HL-60 (cell line): ENCODE data around the gene CHMP4B.

ENCODE experiments used
- DNase-seq, 2 experiments: peaks; one replicate each; pipeline ENCODE4 v3.0.0-alpha.2; 2010 to 2020; ENCODE audit warnings: low read depth in 1 of 2, low spot score in 1 of 2
- H3K27ac ChIP-seq: fragments of 250-450 bp; sonication (Bioruptor Pico); replicated peaks from 2 replicates; pipeline ENCODE4 v1.5.1; 2020; ENCODE audit warnings: mild to moderate bottlenecking, moderate library complexity
- H3K27me3 ChIP-seq: fragments of 250-450 bp; sonication (Bioruptor Pico); 2 replicates; pipeline ENCODE4 v1.5.1; 2021; ENCODE audit warnings: mild to moderate bottlenecking, moderate library complexity; ENCODE audit not compliant: insufficient read depth, poor library complexity, severe bottlenecking
- H3K4me3 ChIP-seq: replicated peaks from 2 replicates; pipeline ENCODE4 v1.5.1; 2011; ENCODE audit warnings: mild to moderate bottlenecking, control low read depth, low read length; ENCODE audit not compliant: insufficient read depth
- CTCF ChIP-seq: IDR thresholded peaks from one replicate; pipeline ENCODE4 v1.5.1; 2011; ENCODE audit warnings: low read length, control low read depth, inconsistent platforms; ENCODE audit not compliant: insufficient read depth
- GABPA ChIP-seq: IDR thresholded peaks from 2 replicates; pipeline ENCODE4 v1.6.1; 2012; ENCODE audit warnings: low read depth
- POLR2AphosphoS5 ChIP-seq: IDR thresholded peaks from 2 replicates; pipeline ENCODE4 v1.6.1; 2012; ENCODE audit warnings: low read depth
- REST ChIP-seq: IDR thresholded peaks from 2 replicates; pipeline ENCODE4 v1.6.1; 2012; ENCODE audit warnings: low read depth; ENCODE audit not compliant: insufficient replicate concordance
- SPI1 ChIP-seq: IDR thresholded peaks from 2 replicates; pipeline ENCODE4 v1.6.1; 2012; ENCODE audit warnings: low read depth, mild to moderate bottlenecking, borderline replicate concordance

CHMP4B gene

GRCh38 chr20:33829636-33830035 is 18.5 kb downstream of the CHMP4B start:
- H3K27ac ChIP-seq: no peak overlapping the region
- DNase-seq: no peak
- TF ChIP-seq POLR2AphosphoS5 (no peak), GABPA (no peak), SPI1 (no peak), REST (no peak), CTCF (no peak)
- H3K4me3 ChIP-seq: no peak overlapping the region
- no peaks in the 10 kb centered on the region for H3K27me3 ChIP-seq

- DNase-seq: no peak
- TF ChIP-seq GABPA: no peak
- no peaks in the 10 kb centered on the region for H3K27me3 ChIP-seq
- H3K27ac ChIP-seq: no peak overlapping the region
- no peak overlapping the region for H3K4me3 ChIP-seq
Observed at GRCh38 chr20:33830371-33830770, 19.2 kb downstream of the CHMP4B start.

GRCh38 chr20:33832103-33832804 is 21.1 kb downstream of the CHMP4B start:
- no peak for DNase-seq
- H3K4me3 ChIP-seq: no peak overlapping the region
- TF ChIP-seq REST: no peak
- TF ChIP-seq CTCF: no peak
- TF ChIP-seq GABPA: no peak
- TF ChIP-seq POLR2AphosphoS5: no peak
- TF ChIP-seq SPI1: no peak
- H3K27ac ChIP-seq: no peak overlapping the region
- no peaks in the 10 kb centered on the region for H3K27me3 ChIP-seq

GRCh38 chr20:33833333-33833732 is 22.2 kb downstream of the CHMP4B start:
- no peaks in the 10 kb centered on the region for H3K27me3 ChIP-seq
- TF ChIP-seq REST (no peak), CTCF (no peak), GABPA (no peak), SPI1 (no peak), POLR2AphosphoS5 (no peak)
- no peak for DNase-seq
- H3K4me3 ChIP-seq: no peak overlapping the region
- no peak overlapping the region for H3K27ac ChIP-seq
